Measurements from ENCODE around the gene NHSL1.
A peak's percentile ranks its signal among the peaks of the same experiment; 100 is the strongest.

Gene NHSL1

GRCh38 chr6:138485586-138486248 lies 13.6 kb downstream of the NHSL1 start:
- no peak for TF ChIP-seq CTCF (IDR thresholded peaks at IDR 0.05; ENCODE audit: extremely low read depth, missing control alignments)
- DNase-seq (ENCODE audit: low spot score): no peak

- no peak for DNase-seq (ENCODE audit: low spot score)
These were observed 14.2 kb downstream of the NHSL1 start for GRCh38 chr6:138485005-138485545.

GRCh38 chr6:138484018-138484731 lies 15.1 kb downstream of the NHSL1 start:
- DNase-seq (ENCODE audit: low spot score): peak; percentile 18
- no peak for TF ChIP-seq CTCF (IDR thresholded peaks at IDR 0.05; ENCODE audit: extremely low read depth, missing control alignments)

More at GRCh38 chr6:138485005-138485545, 14.2 kb downstream of the NHSL1 start:
- no peak for TF ChIP-seq CTCF (IDR thresholded peaks at IDR 0.05; ENCODE audit: extremely low read depth, missing control alignments)

GRCh38 chr6:138482816-138483215 lies 16.5 kb downstream of the NHSL1 start:
- no peak for DNase-seq (ENCODE audit: low spot score)
- no peak for TF ChIP-seq CTCF (IDR thresholded peaks at IDR 0.05; ENCODE audit: extremely low read depth, missing control alignments)

- no peak for DNase-seq (ENCODE audit: low spot score)
- no peak for TF ChIP-seq CTCF (IDR thresholded peaks at IDR 0.05; ENCODE audit: extremely low read depth, missing control alignments)
These were observed 18.9 kb downstream of the NHSL1 start for GRCh38 chr6:138480279-138480949.

GRCh38 chr6:138477913-138478539 lies 21.3 kb downstream of the NHSL1 start:
- no peak for DNase-seq (ENCODE audit: low spot score)
- TF ChIP-seq CTCF (IDR thresholded peaks at IDR 0.05; ENCODE audit: extremely low read depth, missing control alignments): no peak
